Aorta (tissue), 5 donors: ENCODE measurements around the gene RACK1. TPM values are rescaled to one million over a fixed set of nuclear protein-coding genes. Genes with fewer than 3 reads are reported as not detected.
A peak's percentile ranks its signal among the peaks of the same experiment; 100 is the strongest.

ENCODE experiments used
- ATAC-seq: fragments of 200-7000 bp; cut with Tn5 transposase; one replicate; pipeline ENCODE4 v1.9.1; 2022; ENCODE audit warnings: moderate library complexity; ENCODE audit not compliant: low FRiP score
- DNase-seq, 2 donors: peaks; one replicate each; pipeline ENCODE4 v3.0.0-alpha.2; 2020
- H3K27ac ChIP-seq, 2 donors: one replicate each; pipeline ENCODE4 v1.5.1; 2013; ENCODE audit warnings: low read length in 2 of 2, mild to moderate bottlenecking in 2 of 2, moderate library complexity in 2 of 2, control low read depth in 1 of 2, inconsistent platforms in 1 of 2, low read depth in 1 of 2
- H3K27me3 ChIP-seq, 2 donors: one replicate each; pipeline ENCODE4 v1.6.1; 2013; ENCODE audit warnings: control low read depth in 1 of 2, low read length in 1 of 2, mild to moderate bottlenecking in 1 of 2, moderate library complexity in 1 of 2; ENCODE audit not compliant: insufficient read depth in 2 of 2, control insufficient read depth in 1 of 2
- H3K36me3 ChIP-seq, 2 donors: one replicate each; pipeline ENCODE4 v1.6.1; 2013; ENCODE audit warnings: control low read depth in 1 of 2, low read length in 1 of 2, mild to moderate bottlenecking in 1 of 2; ENCODE audit not compliant: insufficient read depth in 2 of 2, control insufficient read depth in 1 of 2
- H3K4me1 ChIP-seq, 2 donors: one replicate each; pipeline ENCODE4 v1.6.1; 2013; ENCODE audit warnings: low read length in 2 of 2, control low read depth in 1 of 2, mild to moderate bottlenecking in 1 of 2, moderate library complexity in 1 of 2; ENCODE audit not compliant: insufficient read depth in 2 of 2, control insufficient read depth in 1 of 2
- H3K4me3 ChIP-seq, 2 donors: one replicate each; pipeline ENCODE4 v1.5.1; 2013; ENCODE audit warnings: low read length in 2 of 2, control low read depth in 1 of 2, mild to moderate bottlenecking in 1 of 2
- H3K9me3 ChIP-seq: one replicate; pipeline ENCODE4 v1.6.1; 2013; ENCODE audit warnings: mild to moderate bottlenecking, low read length; ENCODE audit not compliant: control insufficient read depth
- WGBS, 2 donors: extraction: QIAGEN DNeasy Blood & Tissue Kit; methylation state at CpG; one replicate each; pipeline ENCODE4 v1.1.7; 2013; 5-methylcytosine and 5-hydroxymethylcytosine counted together
- intact Hi-C, 2 donors: fragments of 100-400 bp; cut with DNase I; formaldehyde crosslinking; loops; one replicate each; pipeline versions ENCODE4 v1.14.2 to v1.15.0; 2022
- polyA plus RNA-seq, 2 donors: library from polyadenylated mRNA; stranded (reverse); fragments of 200-250 nt; gene quantifications; one replicate each; pipeline ENCODE4 v1.2.3, GENCODE V29; 2013
- total RNA-seq, 2 donors: library from RNA; stranded (reverse); fragmentation: NEBNext Ultra II Directional; extraction: Animal tissue kit (Norgen Biotek cat#: 25700); gene quantifications; one replicate each; pipeline ENCODE4 v1.2.1, GENCODE V29; 2021
- donor health status: healthy with polysubstance abuse.
- donor health status: Bipolar disorder and iron deficiency.
- donor health status: DM: no; HTN: no; CAD: no.
- donor health status: DM: no; HTN: no; CAD: no.
- donor health status: DM: yes; HTN: yes; CAD: no.

The RACK1 gene
- total and polyA plus RNA-seq, 4 donors, result 922 to 2,024 (median 1,515) TPM

DNA sequence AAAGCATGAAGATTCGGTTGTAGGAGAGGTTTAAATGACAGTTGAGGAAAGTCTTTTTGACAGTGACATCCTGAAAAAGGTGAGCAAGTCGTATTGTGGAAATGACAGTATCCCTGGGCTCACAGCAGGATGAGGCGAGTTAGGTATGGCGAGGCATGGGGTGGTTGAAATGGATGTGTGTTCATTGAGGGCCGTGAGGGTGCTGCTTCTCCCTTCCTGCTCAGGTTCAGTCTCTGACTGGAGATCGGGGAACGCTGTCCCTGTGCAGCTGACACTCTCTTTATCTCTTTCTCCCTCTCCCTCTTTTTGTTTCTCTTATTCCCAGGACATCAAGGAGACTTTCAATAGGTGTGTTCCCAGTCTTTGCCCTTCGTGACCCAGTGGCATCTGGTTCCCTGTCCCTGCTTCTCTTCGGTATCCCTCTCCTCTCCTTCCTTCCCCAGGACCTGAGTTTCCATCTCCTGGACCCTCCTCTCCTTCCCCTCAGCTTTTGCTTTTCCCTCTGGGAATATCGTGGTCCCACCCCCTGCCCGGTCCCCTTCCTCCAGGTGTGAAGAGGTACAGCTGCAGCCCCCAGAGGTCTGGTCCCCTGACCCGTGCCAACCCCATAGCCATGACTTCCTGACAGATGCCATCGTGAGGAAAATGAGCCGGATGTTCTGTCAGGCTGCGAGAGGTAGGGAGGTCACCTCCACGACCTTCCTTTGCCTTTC, 10.5 kb downstream of the RACK1 start:
- intact Hi-C loops, result no loop called here
- 78 to 79% methylated on average over 16 of the region's 16 CpGs for WGBS, 2 donors
- H3K36me3 ChIP-seq, result peaks cover 6 to 16% of the 10 kb centered on the region in 2 donors
- no peaks in the 10 kb centered on the region for H3K9me3 ChIP-seq
- H3K27me3 ChIP-seq, result no peaks in the 10 kb centered on the region
- H3K27ac ChIP-seq, result no peak overlapping the region
- H3K4me1 ChIP-seq, result no peaks in the 10 kb centered on the region
- no peak overlapping the region for H3K4me3 ChIP-seq
- DNase-seq (no peak), ATAC-seq (no peak)

DNA sequence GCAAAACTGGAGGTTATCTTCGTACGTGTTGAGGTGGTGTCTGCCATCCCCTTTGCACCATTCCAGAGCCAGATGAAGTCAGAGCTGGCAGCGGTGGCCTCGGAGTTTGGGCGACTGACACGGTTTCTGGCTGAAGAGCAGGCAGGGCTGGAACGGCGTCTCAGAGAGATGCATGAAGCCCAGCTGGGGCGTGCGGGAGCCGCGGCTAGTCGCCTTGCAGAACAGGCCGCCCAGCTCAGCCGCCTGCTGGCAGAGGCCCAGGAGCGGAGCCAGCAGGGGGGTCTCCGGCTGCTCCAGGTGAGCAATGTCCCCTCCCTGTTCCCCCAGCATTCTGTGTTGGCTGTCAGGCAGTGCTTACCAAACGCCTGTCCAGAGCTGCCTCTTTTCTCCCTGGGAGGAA, 11.1 kb downstream of the RACK1 start:
- no peak for DNase-seq
- H3K4me3 ChIP-seq, result no peak overlapping the region
- H3K27me3 ChIP-seq, result no peaks in the 10 kb centered on the region
- H3K4me1 ChIP-seq, result no peaks in the 10 kb centered on the region
- H3K36me3 ChIP-seq, result peaks cover 3 to 11% of the 10 kb centered on the region in 2 donors
- peak; percentile 9 for ATAC-seq
- WGBS, 2 donors, result 59 to 65% methylated on average over 18 of the region's 18 CpGs
- intact Hi-C loops, result no loop called here
- no peak overlapping the region for H3K27ac ChIP-seq
- no peaks in the 10 kb centered on the region for H3K9me3 ChIP-seq

DNA sequence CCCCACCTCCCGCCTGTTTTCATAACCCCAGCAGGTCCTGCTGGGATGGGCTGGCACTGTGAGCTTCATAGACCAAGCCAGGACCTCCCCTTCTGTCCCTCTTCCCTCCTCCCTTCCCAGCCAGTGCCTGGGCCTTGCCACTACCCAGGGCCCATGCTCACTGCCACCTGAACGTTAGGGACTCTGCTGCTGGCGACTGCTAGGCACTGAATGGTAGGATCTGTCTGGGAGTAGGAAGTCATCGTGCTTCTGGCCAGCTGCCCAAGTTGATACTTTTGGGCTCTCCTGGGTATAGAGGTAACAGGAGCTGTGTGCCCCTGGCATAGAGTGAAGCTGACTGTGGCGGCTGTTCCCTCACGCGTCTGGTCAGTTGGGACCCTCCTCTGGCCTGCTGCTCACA, 12.3 kb downstream of the RACK1 start:
- no peak for DNase-seq
- no peaks in the 10 kb centered on the region for H3K9me3 ChIP-seq
- no peaks in the 10 kb centered on the region for H3K4me1 ChIP-seq
- H3K4me3 ChIP-seq, result no peak overlapping the region
- H3K36me3 ChIP-seq, result peaks cover 0 to 2% of the 10 kb centered on the region in 2 donors
- intact Hi-C loops, result no loop called here
- no peak for ATAC-seq
- no peaks in the 10 kb centered on the region for H3K27me3 ChIP-seq
- H3K27ac ChIP-seq, result no peak overlapping the region
- 83 to 85% methylated on average over 7 of the region's 7 CpGs for WGBS, 2 donors

- H3K27ac ChIP-seq, result no peak overlapping the region
- H3K27me3 ChIP-seq, result no peaks in the 10 kb centered on the region
- no peaks in the 10 kb centered on the region for H3K9me3 ChIP-seq
- ATAC-seq (no peak), DNase-seq (no peak)
- intact Hi-C loops, result no loop called here
- no peaks in the 10 kb centered on the region for H3K4me1 ChIP-seq
- peaks cover 0 to 1% of the 10 kb centered on the region in 2 donors for H3K36me3 ChIP-seq
- no peak overlapping the region for H3K4me3 ChIP-seq
- 81 to 87% methylated on average over 6 of the region's 6 CpGs for WGBS, 2 donors
These were observed 13.2 kb downstream of the RACK1 start for GRCh38 chr5:181230551-181230950.

DNA sequence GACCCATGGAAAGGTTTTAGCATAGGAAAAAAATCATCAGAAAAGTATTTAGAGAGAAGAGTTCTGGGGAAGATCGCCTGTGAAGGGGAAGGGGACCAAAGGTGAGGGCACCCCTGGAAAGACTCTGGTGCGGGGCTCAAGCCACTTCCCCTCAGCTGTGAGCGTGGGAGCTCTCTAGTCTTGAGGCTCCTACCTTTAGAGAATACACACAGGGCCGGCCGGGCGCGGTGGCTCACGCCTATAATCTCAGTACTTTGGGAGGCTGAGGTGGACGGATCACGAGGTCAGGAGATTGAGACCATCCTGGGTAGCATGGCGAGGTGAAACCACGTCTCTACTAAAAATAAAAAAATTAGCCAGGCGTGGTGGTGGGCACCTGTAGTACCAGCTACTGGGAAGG, 13.7 kb downstream of the RACK1 start:
- intact Hi-C loops, result no loop called here
- DNase-seq (no peak), ATAC-seq (no peak)
- Histone ChIP-seq H3K4me3 (no peak overlapping the region), H3K9me3 (no peaks in the 10 kb centered on the region), H3K4me1 (no peaks in the 10 kb centered on the region), H3K27me3 (no peaks in the 10 kb centered on the region), H3K36me3 (peaks cover 0 to 1% of the 10 kb centered on the region in 2 donors), H3K27ac (no peak overlapping the region)
- 88 to 96% methylated on average over 13 of the region's 13 CpGs for WGBS, 2 donors

DNA sequence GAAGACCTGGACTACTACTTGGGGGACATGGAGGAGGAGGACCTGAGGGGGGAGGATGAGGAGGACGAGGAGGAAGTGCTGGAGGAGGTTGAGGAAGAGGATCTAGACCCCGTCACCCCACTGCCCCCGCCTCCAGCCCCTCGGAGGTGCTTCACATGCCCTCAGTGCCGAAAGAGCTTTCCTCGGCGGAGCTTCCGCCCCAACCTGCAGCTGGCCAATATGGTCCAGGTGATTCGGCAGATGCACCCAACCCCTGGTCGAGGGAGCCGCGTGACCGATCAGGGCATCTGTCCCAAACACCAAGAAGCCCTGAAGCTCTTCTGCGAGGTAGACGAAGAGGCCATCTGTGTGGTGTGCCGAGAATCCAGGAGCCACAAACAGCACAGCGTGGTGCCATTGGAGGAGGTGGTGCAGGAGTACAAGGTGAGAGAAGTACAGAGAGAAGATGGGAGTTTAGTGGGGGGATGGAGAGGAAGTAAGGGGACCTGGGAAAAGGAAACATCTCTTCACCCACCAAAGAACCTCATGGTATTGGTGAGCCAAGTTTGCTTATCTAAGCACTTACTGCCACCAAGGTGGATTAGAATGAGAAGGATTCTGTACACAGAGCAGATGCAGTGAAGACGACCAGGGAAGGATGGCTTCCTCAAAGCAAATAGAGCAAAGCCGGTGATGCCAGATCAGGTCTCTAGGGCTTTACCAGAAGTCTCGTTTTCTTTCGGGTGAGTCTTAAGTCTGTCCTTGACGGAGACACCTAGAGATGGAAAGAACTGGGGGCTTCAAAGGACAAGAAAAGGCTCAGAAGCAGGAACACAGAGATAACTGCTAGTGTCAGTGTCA, 19.1 kb downstream of the RACK1 start:
- WGBS, 2 donors, result 69 to 78% methylated on average over 22 of the region's 22 CpGs
- intact Hi-C loops, result no loop called here
- Histone ChIP-seq H3K36me3 (no peaks in the 10 kb centered on the region), H3K27me3 (no peaks in the 10 kb centered on the region), H3K4me1 (no peaks in the 10 kb centered on the region), H3K4me3 (no peak overlapping the region), H3K27ac (no peak overlapping the region), H3K9me3 (no peaks in the 10 kb centered on the region)
- ATAC-seq, result no peak
- DNase-seq, result no peak

- H3K4me3 ChIP-seq, result peak overlapping the region; percentile 60 to 66
- no peaks in the 10 kb centered on the region for H3K9me3 ChIP-seq
- no peaks in the 10 kb centered on the region for H3K27me3 ChIP-seq
- no peaks in the 10 kb centered on the region for H3K36me3 ChIP-seq
- H3K27ac ChIP-seq, result peak overlapping the region in 1 of 2 donors; percentile 45
- ATAC-seq (peak; percentile 17), DNase-seq (peak; percentile 80 to 84)
- intact Hi-C loops, result loop anchor here in 1 of 2 donors (1.0 to 2.0 kb wide), 2 partner anchors 17 to 20 kb away; no protein-coding TSS in a partner anchor
- no peaks in the 10 kb centered on the region for H3K4me1 ChIP-seq
- WGBS, 2 donors, result 1 to 3% methylated on average over 30 to 31 of the region's 31 CpGs
These were observed 19.8 kb downstream of the RACK1 start for GRCh38 chr5:181223729-181224389.

DNA sequence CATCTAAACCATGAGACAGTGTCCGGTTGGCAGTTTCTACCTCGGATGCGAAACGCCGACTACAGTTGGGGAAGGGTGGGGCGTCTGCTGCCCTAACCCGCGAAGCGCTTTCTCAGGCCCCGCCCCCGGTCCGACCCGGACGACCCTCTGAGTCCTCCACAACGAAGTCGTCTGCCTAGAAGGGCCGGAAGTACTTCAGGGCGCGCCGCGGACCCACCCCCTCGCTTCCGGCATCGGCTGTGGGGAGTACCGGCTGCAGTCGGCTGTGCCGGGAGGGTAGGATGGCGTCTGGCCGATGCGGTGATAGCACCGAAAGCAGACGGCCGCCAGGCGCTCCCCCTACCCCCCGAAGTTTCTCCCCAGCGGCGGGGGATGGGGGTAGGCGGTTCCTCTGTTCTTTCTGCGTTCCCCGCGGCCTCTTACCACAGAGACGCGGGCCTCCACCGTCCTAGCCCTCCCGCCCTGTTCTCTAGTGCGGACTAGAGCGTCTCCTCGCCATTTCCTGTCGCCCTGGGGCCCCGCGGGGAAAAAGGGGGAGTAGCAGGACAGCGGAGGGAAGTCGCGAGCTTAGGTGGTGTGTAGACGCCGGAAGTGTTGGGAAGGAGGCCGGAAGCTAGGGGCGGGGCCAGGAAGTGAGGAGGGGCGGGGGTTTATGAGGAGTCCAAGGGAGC, 20.5 kb downstream of the RACK1 start, which contains the start of gene TRIM41:
Gene TRIM41, plus strand, starts transcription at position 224 of the 671 bp plus-strand sequence. CDS start 719 bp downstream, outside the sequence.
- peak within 1 kb of the TSS; percentile 71 to 85 for H3K27ac ChIP-seq
- H3K4me3 ChIP-seq, result peak within 1 kb of the TSS; percentile 60 to 66
- 0 to 1% methylated on average over 50 to 59 of the region's 59 CpGs for WGBS, 2 donors
- H3K36me3 ChIP-seq, result no peaks in the 10 kb centered on the region
- intact Hi-C loops, result loop anchor here in 1 of 2 donors (1.0 to 2.0 kb wide), 2 partner anchors 16 to 21 kb away; no protein-coding TSS in a partner anchor
- no peaks in the 10 kb centered on the region for H3K27me3 ChIP-seq
- no peaks in the 10 kb centered on the region for H3K4me1 ChIP-seq
- H3K9me3 ChIP-seq, result no peaks in the 10 kb centered on the region
- ATAC-seq, result peak; percentile 95
- DNase-seq, result peak; percentile 100
